Activated CD8-positive, alpha-beta memory T cell treated with anti-CD3 and anti-CD28 coated beads for 24 hours (primary cell): ENCODE results near the gene PHRF1.

Source experiments
- DNase-seq: peaks from one replicate; pipeline ENCODE4 v3.0.0-alpha.2; 2020

Gene PHRF1

DNA sequence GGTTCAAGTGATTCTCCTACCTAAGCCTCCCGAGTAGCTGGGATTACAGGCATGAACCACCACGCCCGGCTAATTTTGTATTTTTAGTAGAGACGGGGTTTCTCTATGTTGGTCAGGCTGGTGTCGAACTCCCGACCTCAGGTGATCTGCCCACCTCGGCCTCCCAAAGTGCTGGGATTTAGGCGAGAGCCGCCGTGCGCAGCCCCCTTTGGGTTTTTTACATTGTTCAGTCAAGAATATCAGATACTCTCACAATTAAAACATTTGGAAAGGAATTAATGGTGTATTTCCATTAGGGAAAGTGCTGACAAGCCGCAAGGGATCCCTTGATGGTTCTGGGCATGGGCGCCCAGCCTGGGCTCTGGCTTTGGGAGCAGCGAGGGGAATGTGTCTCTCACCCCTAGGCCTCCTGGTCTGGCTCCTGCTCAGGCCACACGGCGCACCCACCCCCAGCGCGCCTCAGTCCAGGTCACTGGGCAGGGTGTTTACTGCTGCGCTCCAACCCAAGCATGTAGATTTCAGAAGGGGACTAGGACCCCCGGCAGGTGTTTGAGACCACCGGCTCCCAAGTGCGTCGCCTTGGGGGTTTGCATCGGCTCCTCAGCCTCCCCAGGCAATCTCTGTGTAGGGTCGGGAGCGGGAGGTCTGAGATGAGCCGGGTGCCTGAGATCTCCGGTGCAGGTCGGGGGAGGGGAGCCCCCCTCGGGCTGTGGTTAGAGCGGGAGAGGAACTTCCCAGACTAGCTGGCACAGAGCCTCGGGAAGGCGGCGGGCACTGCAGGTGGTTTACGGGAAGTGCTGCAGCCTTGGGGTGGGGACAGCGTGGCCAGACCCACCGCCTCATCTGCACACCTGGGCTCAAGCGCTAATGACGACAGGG, 40.3 kb downstream of the PHRF1 start:
- DNase-seq, result no peak

DNA sequence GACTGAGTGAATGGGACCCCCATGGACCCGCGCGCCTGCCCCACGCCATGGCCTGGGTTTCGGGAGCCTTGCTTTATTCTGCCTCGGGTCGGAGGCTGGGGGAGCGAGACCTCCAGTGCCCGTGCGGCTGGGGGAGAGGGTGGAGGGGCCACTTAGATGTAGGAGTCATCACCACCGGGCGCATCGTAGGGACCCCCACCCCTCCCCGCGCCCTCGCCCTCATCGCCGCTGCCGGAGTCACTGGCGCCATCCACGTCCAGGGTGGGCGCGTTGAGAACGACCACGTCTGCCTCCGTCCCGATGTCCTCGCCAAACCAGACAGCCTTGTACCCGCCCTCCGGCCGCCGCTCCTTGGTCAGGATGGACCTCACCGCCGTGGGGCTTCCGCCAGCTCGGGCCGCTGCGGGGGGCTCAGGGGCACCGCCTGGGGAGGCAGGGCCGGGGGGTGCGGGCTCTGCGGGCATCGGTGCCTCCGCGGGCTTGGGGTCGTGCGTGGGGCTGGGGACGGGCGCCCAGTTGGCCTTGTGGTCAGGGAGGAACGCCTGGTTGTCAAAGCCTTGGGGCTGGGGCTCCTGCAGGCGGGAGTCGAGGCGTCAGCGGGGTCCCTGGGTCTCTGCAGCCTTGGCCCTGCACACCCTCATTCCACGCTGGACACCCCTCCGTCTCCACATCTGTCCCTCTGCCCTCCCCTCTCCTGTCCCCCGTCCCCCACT, 41.1 kb downstream of the PHRF1 start:
- no peak for DNase-seq

DNA sequence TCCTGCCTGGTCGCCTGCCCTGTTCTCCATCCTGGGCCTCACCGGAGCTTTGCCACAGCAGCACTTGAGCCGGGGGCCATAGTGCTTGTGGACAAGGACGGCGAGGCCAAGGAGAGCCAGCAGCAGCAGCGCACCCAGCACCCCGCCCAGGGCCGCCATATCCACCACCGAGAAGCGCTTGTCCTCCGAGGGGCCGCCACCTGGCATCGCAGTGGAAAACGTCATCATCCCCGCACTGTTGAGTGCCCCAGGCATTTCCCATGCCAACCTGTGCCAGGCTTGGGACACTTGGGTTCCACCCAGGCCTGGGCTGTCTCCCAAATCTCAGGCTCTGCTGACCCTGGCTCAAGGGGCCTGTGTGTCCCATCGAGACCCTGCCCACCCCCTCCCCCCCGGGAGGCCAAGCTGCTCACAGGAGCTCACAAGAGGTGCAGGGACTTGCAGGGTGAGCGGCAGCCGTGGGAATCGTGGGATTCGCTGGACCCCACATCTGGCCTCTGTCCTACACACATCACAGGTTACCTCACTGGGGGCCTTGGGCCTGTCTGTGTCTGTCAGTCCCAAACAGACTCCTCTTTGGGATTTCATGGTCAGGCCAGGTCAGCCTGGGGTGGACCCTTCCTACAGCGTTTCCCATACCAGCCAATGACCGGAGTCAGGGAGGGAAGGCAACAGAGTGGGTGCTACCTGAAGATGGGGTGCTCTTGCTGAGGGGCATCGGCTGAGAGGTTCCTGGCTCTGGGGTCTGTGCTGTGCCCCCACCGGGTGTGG, 41.8 kb downstream of the PHRF1 start:
- no peak for DNase-seq

DNA sequence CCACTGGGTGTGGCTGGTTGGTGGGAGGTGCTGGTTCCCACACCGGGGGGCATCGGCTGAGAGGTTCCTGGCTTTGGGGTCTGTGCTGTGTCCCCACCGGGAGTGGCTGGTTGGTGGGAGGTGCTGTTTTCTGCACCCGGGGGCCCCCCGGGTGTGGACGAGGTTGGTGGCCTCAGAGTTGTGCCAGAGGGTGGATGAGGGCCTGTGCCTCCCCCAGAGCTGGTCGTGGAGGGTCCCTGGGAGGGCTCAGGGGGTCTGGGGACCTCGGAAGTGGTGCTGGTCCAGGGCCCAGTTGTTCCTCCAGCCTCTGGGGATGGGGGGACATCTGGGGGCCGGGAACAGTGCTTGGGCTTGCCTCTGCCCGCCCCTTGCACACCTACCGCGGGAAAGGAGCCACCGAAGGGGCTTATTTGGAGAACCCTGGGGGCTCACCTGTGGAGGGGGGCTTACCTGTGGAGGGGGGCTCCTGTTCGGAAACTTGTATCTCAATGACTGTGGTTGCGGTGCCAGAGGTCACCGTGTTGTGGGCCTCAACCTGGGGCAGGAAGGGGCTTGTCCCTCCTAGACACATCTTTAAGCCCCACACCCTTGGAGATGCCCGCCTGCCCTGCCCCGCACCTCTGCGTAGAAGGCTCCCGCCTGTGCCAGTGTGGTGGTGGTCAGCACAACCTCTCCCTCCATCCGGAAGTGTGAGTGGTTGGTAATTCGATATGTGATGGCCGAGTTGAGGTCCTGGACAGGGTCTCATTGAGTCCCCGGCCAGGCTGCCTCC, 42.8 kb downstream of the PHRF1 start:
- DNase-seq, result no peak

DNA sequence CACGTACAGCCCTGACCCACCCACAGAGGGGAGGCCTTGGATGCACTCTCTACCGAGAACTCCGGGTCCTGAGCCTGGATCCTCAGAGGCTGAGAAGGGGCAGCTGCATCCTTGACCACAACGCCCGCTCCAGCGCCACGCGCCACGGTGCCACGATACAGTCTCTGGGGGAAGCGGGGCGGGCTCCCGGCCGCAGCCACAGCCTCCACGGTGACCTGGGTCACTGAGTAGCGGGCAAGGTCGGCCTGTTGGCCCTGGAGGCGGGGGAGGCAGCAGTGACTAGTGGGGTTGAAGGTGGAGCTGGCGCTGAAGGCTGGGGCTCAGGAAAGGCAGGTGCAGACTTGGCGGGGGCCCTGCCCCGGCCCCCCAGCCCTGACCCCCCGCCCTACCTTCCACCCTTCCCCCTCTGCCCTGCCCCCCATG, 43.4 kb downstream of the PHRF1 start:
- no peak for DNase-seq

DNA sequence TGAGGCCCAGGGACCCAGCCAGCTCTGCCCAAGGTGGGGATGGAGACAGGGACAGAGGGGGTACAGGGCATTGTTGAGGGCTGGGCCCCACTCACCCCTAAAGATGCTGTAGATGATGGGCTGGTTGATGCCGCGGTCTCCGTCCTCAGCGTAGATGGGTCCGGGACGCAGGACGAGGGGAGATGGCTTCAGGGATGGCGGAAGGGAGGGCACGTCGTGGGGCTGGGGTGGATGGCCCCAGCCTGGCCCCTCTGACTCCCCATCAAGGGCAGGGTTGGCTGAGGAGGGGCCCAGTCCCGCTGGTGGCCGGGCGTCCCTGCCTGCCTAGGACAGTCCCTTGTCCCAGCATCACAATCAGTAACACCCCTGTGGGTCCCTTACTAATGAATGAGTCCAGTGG, 43.9 kb downstream of the PHRF1 start:
- DNase-seq, result no peak

DNA sequence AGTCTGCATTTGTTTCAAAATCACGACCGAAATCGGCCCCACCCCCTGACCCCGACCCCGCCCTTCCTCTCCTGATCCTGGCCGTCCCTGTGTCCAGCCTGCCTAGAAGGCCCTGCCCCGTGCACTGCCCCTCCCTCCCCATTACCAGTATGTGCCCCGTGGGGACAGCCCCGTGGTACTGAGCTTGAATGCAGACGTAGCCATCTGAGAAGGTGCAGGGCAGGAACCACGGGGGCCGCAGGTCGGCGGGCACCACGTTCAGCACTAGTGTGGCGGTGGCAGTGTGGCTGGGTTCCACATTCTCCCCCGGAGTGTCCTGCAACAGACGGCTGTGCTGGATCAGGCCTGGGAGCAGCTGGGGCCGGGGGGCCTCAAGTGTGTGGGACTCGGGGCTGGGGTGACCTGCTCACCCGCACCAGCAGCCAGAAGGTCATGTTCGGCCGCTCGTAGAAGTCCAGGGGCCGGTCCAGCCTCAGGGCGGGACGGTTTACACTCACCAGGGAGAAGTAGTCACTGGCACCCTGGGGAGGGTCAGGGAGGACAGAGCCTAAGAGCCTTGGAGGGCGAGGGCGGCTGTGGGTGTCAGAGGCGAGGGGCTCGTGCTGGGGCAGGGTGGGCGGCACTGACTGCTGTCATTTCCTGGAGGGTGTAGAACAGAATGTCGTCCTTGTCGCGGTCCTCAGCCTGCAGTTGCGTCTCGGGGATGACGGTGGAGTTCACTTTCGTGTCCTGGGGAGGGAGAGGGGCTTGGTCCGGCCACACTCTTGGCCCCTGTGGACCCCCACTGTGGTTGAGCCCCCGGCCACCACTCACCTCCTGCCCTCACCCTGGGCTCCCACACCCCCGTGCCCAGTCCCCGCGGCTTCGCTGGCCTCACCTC, 44.9 kb downstream of the PHRF1 start:
- DNase-seq, result no peak

DNA sequence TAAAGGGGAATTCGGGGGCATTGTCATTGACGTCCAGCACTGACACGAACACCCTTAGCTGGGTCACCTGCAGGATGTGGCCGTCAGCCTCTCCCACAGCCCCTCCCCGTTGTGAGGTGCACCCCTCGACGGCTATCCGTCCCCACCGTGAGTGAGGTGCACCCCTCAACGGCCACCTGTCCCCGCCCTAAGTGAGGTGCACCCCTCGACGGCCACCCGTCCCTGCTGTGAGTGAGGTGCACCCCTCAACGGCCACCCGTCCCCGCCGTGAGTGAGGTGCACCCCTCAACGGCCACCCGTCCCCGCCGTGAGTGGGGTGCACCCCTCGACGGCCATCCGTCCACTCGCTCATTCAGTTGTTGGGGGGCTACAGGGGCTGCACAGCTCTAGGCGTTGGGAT, 45.6 kb downstream of the PHRF1 start:
- no peak for DNase-seq

DNA sequence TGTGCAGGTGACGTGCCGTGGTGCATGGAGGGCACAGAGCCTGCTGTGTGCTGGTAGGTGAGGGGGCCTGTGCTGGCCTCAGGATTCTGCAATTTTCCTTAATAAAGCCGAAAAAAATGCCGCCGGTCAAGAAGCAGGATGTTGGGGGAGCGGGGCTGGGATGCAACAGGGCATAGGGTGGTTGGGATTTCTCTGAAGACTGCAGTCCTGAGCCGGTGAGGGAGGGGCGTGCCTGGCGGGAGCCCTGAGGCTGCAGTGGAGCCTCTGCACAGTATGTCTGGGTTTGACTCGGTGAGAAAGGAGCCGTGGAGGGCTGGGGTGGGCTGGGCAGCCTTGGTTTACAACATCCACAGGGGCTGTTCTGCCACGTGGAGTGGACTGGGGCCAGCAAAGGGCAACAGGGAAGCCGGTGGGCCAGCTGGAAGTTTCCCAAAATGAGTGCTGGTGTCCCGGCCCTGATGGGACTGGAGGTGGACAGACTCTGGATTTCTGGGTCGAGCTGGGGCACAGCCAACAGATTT, 47.1 kb downstream of the PHRF1 start:
- no peak for DNase-seq

DNA sequence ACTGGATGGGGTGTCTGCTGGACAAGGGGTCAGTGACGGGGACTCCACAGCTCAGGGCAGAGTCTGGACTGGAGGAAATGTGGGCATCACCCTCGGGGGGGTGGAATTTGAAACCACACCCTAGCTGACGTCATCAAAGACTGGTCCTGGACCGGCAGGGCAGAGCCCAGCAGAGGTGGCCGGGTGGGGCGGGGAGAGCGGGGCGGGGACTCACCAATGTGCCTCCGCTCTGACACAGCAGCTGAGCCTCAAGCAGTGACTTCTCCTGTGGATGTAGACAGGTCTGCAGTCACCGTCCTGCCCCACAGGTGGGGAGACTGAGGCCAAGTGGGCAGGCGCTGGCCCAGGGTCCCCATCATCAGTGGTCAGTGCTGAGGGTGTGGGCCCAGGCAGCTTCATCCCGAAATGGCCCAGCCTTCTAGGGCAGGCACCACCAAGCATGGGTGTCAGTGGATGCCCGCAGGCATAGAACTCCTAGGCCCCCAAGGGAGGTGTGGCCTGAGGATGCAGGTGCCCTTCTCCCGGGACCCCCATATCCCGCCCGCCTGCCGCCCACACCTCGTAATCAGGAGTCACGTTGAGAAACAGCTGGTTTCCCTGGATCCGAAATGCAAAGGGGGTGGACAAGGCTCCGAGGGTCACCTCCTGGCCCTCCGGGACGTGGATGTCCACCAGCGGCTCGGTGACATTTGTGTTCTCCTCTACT, 47.9 kb downstream of the PHRF1 start:
- DNase-seq, result no peak

DNA sequence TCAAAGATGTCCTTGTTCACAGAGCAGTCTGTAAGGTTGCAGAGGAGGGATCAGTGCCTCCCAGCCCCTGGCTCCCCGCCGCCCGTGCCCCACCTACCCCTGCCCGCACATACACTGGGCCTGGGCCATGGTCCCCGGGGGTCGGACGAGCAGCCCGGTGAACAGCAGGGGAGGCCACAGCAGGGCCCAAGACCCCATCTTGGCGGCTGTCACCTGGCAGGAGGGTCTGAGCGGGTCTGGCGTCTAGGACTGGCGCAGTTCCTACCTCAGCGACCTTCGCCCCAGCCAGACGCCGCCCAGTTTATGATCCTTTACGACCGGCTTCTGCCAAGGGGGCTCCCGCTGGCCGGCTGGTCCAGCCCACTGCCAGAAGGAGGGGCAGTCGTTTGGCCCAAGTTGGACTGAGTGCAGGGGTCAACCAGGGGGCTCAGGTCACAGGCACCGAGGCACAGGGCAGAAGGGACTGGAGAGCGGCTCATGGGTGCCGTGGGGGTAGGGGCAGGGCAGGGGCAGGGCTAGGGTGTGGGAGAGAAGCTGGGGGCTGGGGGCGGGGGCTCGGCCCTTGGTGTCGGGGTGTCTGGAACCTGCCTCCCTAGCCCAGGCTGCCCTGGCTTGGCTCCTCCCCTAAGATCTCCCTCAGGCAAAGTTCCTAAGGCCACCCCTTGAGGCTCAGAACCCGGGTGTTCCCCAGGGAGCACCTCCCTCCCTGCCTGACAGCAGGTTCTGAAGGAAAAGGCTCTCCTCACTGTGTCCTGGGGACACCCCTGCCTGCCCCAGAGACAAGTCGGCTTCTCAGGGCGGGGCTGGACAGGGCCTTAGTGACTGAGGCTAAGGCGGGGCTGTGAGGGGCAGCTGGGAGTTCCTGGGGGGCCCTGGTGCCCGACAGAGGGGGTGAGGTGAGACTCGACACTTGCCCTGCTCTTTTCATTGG, 48.7 kb downstream of the PHRF1 start, which contains the start of gene CDHR5:
Gene CDHR5 (minus strand): TSS at position 251 of the 931 bp plus-strand sequence. CDS start 53 bp downstream, at position 198.
- no peak for DNase-seq

DNA sequence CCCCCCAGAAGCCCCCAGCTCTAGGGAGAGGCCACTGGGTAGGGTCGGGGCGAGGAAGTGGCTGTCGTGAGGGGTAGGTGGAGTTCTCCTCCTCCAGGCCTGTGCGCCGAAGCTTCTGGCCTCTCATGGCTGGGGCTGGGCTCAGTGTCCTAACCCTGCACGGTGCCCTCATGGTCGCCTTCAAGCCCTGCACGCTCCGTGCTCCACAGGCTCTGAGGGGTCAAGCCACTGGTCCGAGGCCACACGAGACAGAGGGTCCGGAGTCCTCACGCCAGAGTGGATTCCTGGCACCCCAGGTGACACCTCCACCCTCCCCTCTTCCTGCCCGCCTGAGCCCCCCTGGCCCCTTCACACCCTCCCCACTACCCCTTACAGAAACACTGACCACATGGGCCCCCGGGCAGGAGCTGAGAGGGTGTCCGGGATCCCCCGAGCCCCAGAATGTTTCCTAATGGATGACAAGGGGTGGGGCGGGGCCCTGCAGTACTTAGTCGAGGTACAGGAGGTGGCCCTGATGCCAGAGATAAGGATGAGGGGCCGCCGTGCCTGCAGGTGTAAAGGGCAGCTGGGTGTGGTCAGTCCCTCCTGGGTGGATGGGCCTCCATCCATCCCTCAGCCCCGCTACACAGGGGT, 49.5 kb downstream of the PHRF1 start:
- DNase-seq, result no peak

DNA sequence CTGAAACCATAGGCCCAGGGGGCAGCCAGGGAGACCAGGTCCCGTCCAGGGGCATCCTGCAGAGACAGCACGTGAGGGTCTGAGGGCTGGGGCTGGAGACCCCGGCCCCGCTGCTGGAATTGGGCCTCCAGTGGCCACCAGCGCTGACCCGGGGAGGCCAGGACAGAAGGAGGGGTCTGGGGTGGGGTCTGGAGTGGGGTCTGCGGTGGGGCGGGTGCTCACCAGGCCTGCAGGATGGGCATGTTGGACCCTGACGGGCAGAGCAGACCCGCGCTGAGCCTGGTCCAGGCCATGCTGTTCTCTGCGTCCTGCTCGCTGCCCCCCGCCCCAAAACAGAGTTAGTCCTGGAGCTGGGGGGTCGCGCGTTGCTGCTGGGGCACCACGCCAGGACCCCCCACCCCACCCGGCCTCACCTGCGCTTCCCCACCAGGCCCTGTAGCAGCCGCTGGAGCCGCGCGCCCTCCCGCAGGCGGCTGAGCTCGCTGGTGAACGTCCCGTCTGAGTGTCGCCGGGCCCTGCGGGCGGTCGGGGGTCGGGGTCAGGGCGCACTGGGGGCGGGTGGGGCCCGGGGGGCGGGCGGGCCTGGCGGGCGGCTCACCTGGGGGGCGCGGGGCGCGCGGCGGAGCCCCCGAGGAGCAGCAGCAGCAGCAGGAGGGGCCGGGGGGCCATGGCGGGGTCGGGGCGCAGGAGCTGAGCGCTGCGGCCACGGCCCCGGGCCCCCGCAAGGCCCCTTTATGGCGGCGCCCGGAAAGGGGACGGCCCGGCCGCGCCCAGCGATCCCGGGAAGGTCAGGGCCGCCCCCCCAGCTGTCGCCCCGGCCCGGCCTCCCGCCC, 50.4 kb downstream of the PHRF1 start, which contains the start of gene SCT:
Gene SCT (minus strand): TSS at position 707 of the 833 bp plus-strand sequence. CDS start 38 bp downstream, at position 669.
- DNase-seq, result peak; percentile 59

DNA sequence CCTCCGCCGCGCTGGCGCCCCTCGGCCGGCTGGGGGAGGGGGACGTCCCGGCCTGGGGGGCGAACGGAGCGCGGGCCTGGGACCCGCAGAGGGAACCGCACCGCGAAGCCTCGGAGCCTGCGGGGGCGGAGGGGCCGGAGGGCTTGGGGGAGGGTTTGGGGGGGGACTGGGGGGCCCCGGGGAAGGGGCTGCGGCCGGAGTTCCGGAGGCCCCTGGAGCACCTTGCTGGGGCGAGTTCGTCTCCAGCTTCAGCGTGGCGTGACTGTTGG, 51.0 kb downstream of the PHRF1 start:
- no peak for DNase-seq

DNA sequence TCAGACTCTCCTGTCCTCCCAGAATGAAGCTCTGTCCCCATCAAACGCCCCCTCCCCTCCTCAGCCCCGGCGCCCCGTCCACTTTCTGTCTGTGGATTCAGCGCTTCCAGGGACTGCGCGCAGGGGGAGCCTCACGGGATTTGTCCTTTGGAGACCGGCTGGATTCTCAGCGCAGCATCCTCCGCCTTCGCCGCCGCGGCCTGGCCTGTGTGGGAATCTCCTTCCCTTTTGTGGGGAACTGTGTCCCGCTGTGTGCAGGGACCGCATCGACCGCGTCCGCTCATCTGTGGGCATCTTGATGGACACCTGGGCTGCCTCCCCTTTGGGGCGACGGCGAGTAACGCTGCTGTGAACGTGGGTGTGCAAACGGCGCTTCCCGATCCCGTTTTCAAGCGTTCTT, 51.8 kb downstream of the PHRF1 start:
- DNase-seq, result no peak

DNA sequence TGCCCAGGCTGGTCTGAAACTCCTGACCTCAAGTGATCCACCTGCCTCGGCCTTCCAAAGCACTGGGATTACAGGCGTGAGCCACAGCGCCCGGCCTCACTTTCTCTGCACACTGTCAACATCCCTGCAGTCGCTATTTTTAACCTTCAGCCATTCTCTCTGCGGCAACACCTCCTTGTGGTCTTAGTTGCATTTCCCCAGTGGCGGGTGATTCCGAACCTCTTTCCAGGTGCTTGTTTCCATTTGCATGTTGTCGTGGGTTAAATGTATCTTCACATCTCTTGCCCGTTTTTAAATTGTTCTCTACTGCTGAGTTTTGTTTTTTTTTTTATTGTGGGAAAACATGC, 52.9 kb downstream of the PHRF1 start:
- no peak for DNase-seq

DNA sequence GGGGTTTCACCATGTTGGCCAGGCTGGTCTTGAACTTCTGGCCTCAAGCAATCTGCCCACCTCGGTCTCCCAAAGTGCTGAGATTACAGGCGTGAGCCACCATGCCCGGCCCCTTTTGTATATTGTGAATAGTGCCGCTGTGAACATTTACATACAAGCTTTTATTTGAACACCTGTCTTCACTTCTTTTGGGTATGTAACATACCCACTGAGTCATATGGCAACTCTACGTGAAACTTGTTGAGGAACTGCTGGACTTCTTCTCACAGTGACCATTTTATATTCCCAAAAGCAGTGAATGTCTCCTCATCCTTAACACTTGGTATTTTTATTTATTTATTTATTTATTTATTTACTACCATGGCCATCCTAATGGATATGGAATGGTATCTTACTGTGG, 54.6 kb downstream of the PHRF1 start:
- no peak for DNase-seq

DNA sequence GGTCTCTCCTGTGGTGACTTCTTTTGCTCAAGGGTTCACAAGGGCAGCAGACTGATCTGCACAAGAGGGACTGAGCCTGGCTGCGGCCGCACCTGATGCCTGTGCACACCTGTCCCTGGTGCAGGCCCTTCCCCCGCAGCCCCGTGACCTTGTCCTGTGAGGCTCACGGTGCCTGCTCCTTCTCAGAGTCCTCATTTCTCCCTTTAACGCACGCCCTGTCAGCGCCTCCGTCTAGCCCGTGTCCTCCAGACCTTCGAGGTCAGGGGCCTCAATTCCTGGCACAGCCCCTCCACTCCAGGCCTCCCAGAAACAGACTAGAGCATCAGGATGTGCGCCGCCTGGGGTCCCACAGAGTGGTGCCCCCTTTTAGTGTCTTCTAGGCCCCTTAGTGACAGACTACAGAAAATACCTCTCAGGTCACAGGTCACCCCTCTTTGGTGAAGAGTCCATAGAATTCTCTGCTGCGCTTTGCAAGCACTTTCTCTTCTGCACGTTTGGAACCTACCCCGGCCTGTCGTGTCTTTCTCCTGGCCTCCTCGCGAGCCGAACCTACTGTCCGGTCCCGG, 59.8 kb downstream of the PHRF1 start:
- peak; percentile 56 for DNase-seq
